GM21515 (cell line): ENCODE measurements around the gene MAP3K5.
"Not testable (repeated sequence)": the region's sequence is repeated elsewhere in the genome, so short reads cannot be mapped to it uniquely, and the experiment has no call there.

Source experiments
- ATAC-seq: cut with Tn5 transposase; IDR thresholded peaks from one replicate; pipeline ENCODE4 v1.9.1; 2021; ENCODE audit not compliant: unreplicated experiment

MAP3K5 gene

DNA sequence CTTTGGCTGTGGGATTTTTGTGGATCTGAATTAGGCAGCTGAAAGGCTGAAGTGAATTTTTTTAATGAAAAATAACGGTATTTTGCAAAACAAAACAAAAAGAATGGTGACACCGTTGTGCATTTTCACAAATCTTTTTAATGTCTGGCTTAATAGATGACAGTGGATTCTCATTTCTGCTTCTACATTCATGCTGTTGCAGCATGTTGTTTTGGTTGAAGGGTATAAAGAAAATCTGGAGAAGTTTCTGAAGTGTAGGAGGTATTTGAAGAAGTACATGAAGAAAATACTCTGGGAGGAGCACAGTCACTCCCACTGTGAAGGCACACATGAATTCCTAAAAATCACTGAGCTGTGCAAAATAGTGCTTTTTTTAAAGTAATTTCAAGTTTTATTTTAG is 3.1 kb upstream of the MAP3K5 start:
- ATAC-seq, result no peak

- ATAC-seq, result no peak
Measured at GRCh38 chr6:136793363-136793762, 1.1 kb upstream of the MAP3K5 start.

DNA sequence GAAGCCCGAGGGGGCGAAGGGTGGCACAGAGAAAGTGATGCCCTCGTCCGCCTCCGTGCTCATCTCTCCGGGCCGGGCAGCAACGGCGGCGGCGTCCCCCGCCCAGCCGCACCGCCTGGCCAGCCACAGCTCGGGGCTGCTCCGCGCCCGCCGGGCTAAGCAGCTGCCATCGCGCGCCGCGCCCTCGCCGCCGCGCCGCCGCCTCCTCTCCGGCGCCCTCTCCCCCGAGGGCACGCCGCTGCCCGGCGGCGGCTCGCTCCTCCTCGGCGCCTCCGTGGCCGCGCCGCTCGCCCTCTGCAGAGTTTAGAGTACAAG is 225 bp downstream of the MAP3K5 start:
- no peak for ATAC-seq

DNA sequence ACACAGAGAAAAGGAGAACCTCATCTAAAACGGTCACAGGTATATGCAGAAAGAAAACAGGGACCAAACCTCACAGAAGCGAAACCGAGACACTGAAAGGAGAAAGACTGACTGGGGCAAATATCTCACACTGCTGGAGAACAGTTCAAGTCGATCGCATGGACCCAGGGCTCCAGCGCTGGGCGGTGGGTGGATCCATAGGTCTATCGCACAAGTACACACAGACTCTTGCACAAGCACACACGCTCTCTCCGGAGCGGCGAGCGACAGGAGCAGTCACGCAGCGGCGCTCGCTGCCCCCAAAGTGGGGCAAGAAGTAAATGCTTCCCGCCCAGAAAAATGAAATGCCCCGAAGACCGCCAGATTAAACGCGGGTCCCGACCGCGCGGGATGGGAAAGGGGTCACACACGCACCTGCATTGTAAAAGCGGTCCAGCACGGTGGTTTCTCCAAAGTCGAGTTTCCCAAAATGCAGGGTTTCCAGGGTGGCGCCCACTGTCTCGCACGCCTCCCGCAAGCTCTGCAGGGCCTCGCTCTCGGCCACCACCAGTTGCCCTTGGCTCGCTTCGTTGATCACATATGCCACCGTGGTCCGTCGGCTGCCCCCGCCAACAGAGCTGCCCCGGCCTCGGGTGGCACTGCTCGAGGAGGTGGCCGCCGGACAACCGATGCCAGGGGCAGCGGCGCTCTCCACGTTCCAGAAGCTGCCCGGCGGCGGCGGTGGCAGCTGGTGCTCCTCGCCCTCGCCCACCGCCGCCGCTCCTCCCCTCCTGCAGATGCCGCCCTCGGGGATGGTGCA is 782 bp downstream of the MAP3K5 start:
- ATAC-seq, result peak; percentile 42

- ATAC-seq, result no peak
Measured at GRCh38 chr6:136790411-136791295, 1.6 kb downstream of the MAP3K5 start.

- ATAC-seq, result not testable (repeated sequence)
Measured at GRCh38 chr6:136789440-136789839, 2.8 kb downstream of the MAP3K5 start.

DNA sequence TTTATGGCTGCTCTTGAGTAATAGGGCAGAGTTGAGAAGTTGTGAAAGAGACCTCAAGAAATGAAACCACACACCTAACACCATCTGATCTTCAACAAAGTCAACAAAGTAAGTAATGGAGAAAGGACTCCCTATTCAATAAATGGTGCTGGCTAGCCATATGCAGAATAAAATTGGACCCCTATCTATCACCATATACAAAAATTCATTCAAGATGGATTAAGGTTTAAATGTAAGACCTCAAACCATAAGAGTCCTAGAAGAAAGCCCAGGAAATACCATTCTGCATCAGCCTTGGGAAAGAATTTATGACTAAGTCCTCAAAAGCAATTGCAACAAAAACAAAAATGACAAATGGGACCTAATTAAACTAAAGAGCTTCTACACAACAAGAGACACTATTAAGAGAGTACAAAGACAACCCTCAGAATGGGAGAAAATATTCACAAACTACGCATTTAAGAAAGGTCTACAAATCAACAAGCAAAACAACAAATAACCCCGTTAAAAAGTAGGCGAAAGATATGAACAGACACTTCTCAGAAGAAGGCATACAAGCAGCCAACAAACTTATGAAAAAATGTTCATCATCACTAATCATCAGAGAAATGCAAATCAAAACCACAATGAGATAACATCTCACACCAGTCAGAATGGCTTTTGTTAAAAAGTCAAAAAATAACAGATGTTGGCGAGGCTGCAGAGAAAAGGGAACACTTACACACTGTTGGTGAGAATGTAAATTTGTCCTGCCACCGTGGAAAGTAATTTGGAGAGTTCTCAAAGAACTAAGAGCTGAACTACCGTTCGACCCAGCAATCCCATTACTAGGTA is 4.0 kb downstream of the MAP3K5 start:
- ATAC-seq, result no peak

DNA sequence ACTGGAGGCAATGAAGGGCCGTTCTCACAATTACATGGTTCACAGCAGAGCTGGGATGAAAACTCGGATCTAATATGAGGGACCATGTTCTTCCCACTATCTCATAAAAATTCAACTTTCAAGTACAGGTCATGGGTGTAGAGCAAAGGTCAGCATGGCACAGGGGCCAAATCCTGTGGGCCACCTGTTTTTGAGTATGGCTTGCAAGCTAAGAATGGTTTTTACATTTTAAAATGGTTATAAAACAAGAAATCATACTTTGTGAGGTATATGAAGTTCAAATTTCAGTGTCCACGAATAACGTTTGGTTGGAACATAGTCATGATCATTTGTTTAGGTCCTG is 4.6 kb downstream of the MAP3K5 start:
- ATAC-seq, result no peak

DNA sequence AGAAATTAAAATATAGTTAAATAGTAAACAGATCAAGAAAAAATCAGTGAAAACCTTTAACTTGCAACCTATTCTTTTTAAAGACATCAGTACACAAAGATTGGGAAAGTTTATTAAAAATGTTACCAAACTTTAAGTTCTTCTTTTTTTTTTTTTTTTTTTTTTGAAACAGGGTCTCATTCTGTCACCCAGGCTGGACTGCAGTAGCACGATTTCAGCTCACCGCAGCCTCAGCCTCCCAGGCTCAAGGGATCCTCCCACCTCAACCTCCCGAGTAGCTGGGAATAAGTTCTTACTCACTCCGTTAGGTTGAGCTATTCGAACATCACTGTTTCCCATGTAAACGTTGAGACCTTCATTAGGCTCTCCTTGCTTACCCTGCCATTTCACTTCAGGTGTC is 5.6 kb downstream of the MAP3K5 start:
- ATAC-seq, result no peak

DNA sequence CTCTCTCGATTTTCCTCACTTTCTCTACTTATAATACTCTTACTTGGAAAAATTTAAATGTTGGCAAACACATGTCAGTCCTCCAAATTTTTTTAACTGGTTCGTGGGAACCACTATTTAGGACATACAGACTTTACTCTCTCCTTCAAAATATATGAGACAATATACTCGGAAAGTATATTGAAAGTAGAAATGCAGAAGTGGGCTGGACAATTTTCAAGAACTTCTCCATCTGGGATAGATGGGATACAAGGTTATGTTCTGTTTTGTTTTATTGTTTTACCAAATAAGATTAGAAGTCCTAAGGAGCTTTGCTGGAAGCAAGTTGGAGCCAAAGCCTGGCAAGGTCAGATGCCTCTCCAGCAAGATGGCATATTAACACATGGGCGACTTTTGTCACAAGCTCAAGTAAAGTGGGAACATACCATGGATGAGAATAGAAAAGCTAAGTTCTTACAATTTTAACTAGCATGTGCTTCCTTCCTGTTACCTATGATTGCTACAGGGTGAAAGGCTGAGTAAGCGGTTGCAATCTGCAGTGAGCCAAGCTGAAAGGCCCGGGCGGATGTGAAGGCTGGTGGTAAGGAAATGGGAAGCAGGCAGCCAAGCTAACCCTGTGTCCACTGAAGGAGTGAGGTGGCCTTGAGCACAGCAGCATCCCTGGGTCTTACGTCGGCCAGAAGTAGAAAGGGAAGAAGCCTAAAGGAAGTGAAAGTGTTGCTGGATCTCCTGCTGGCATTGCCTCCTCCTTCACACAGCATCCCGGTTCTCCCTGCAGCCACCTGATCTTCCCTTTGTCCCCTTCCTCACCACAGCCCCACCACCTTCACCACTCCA is 7.1 kb downstream of the MAP3K5 start:
- peak; percentile 47 for ATAC-seq

- ATAC-seq, result no peak
Measured at GRCh38 chr6:136784271-136784664, 8.0 kb downstream of the MAP3K5 start.

DNA sequence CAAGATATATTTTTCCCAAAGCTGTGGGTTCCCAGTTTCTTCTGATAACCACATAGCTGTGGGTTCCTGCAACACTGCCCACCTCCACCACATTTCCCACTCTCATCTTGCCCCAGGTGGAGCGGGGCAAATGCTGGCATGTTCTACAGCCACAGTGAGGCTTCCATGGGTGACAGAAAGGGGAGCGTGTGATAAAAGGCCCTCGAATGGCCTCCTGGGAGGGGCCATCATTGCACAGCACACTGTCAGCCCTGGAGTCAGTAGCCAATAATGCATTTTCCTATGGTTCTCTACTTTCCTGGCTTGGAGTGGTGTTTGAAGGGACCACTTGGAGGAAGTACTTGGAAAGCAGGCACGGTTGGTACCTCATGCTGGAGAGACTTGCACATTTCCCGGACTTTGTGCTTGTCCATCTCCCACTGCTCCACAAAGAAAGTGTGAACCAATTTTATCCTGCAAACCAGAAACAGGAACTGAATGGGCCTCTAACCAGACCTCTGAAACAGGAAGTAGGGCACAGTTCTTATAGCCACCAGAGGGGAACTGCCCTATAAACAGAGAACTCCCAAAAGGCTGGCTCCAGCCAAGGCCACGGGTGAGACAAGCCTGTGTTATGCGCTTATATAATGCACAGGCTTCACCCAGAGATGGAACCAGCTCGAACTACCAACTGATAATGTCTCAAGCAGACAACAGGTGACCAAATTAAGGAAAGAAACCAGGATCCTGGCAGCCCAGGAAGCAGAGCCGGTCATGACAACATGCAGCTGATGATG is 8.6 kb downstream of the MAP3K5 start:
- ATAC-seq, result peak; percentile 61

DNA sequence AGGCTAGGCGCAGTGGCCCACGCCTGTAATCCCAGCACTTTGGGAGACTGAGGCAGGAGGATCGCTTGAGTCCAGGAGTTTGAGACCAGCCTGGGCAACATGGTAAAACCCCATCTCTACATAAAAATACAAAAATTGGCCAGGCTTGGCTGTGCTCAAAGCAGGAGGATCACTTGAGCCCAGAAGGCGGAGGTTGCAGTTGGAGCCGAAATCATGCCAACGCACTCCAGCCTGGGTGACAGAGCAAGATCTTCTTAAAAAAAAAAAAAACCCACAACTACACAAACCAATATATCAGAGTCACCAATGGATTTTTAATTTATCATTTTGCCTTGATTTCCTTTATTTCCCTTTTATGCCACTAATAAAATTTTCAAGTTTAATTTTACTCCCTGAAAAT is 9.3 kb downstream of the MAP3K5 start:
- ATAC-seq, result no peak

GRCh38 chr6:136782021-136782770 is 10.1 kb downstream of the MAP3K5 start:
- no peak for ATAC-seq

DNA sequence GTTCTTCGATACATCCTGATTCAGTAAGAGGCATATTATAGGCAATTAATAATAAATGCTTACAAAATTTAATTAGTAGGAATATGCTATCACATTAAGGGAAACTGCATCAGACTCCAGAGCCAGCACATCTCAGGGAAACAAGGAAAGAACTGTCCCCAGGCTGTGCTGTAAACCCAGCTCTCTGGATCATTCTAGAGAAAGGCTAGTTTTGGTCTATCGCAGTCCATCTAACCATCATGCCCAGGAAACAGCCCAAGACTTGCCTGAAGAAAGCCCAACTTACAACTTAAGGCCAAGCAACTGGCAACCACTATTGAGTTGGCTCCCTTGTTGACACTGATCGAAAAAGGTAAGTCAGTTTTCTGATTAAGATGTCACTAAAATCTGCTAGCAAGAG is 11.3 kb downstream of the MAP3K5 start:
- no peak for ATAC-seq

GRCh38 chr6:136779682-136780081 is 12.6 kb downstream of the MAP3K5 start:
- ATAC-seq, result no peak

DNA sequence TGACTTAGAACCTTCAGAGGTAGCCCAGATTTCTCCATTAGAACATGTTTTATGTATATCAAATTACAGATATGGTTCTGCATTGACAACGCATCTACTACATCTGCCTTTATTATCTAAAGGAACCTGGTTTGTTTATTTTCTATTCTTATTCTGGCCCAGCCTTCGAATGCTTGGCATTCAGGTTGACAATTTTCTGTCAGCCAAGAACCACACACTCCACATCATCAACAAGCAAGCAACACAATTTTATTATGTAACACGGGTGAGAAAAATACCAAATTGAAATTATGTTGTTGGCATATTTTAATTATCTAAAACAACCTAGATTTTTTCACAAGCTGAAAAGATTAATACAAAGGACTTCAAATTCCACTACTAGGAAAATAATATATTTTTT is 14.6 kb downstream of the MAP3K5 start:
- no peak for ATAC-seq

- no peak for ATAC-seq
Measured at GRCh38 chr6:136775548-136775947, 16.7 kb downstream of the MAP3K5 start.

- ATAC-seq, result no peak
Measured at GRCh38 chr6:136775081-136775480, 17.2 kb downstream of the MAP3K5 start.
